Measurements from ENCODE around the gene EHBP1L1.

EHBP1L1 gene

DNA sequence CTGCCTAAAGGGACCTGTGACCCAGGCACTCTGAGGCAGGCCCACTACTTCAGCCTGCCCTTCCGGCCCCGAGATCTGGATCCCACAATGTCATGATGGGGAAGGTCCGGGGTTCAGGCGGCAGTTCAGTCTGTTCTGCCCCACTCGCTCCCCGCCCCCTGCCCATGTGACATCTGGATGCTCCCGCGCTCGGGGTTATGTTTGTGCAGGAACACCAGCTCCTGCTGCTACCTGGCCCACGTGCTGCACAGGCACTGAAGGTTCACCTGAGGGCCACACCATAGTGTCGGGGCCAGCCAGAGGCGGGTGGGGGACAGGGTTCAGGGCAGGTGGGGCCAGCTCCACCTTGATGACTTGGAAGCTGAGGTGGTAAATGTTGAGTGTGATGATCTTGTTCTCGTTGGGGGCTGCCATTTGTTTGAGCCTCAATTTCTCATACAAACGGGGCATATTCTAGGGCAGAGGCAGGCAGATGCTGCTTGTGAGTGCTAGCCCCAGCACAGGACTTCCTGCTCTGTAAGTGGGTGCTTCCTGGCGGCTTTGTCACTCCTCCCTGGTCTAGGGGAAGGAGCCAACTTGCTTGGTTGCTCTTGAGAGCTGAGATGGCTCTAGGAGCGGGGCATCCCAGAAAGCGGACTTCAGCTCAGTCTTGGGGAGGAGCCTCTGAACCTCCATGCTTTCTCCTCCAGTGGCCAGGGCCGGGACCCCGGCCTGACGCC, 57.7 kb downstream of the EHBP1L1 start:
- DNase-seq (no peak), ATAC-seq (ENCODE audit: insufficient read depth, low read depth) (no peak)
- peaks cover 19% of the 10 kb centered on the region for H4K20me1 ChIP-seq (ENCODE audit: insufficient read depth, low read length)
- H3K4me3 ChIP-seq (ENCODE audit: low read depth in 1 of 2, low read length in 2 of 2) = no peak overlapping the region
- H3K27ac ChIP-seq (ENCODE audit: low read length) = no peak overlapping the region
- peaks cover 5% of the 10 kb centered on the region for H3K79me2 ChIP-seq (ENCODE audit: insufficient read depth, low read length)
- no peak overlapping the region for H3K4me2 ChIP-seq (ENCODE audit: insufficient read depth, low read length)
- H3K9ac ChIP-seq (ENCODE audit: low read depth, low read length) = no peak overlapping the region
- H3K36me3 ChIP-seq (ENCODE audit: insufficient read depth, low read length) = peaks cover 82% of the 10 kb centered on the region
- H2AFZ ChIP-seq (ENCODE audit: low read depth, low read length) = no peak overlapping the region
- peaks cover 24% of the 10 kb centered on the region for H3K4me1 ChIP-seq (ENCODE audit: insufficient read depth, low read length)
- no peaks in the 10 kb centered on the region for H3K9me3 ChIP-seq (ENCODE audit: insufficient read depth, low read length, severe bottlenecking)
- TF ChIP-seq CTCF (IDR thresholded peaks at IDR 0.05; ENCODE audit: borderline replicate concordance, extremely low read depth, low read length, poor library complexity, severe bottlenecking) = no peak
- TF ChIP-seq EZH2 (IDR thresholded peaks at IDR 0.05; ENCODE audit: borderline replicate concordance, low read depth, low read length, severe bottlenecking) = no peak
- H3K27me3 ChIP-seq (ENCODE audit: insufficient read depth, low read length, poor library complexity) = no peaks in the 10 kb centered on the region

GRCh38 chr11:65634109-65634436, 58.2 kb downstream of the EHBP1L1 start:
- Histone ChIP-seq H3K4me1 (ENCODE audit: insufficient read depth, low read length) (peaks cover 30% of the 10 kb centered on the region), H3K4me2 (ENCODE audit: insufficient read depth, low read length) (no peak overlapping the region), H3K4me3 (ENCODE audit: low read depth in 1 of 2, low read length in 2 of 2) (no peak overlapping the region), H2AFZ (ENCODE audit: low read depth, low read length) (no peak overlapping the region), H3K9ac (ENCODE audit: low read depth, low read length) (no peak overlapping the region), H3K79me2 (ENCODE audit: insufficient read depth, low read length) (peaks cover 8% of the 10 kb centered on the region), H3K27ac (ENCODE audit: low read length) (no peak overlapping the region), H3K27me3 (ENCODE audit: insufficient read depth, low read length, poor library complexity) (no peaks in the 10 kb centered on the region), H4K20me1 (ENCODE audit: insufficient read depth, low read length) (peaks cover 19% of the 10 kb centered on the region), H3K36me3 (ENCODE audit: insufficient read depth, low read length) (peaks cover 77% of the 10 kb centered on the region), H3K9me3 (ENCODE audit: insufficient read depth, low read length, severe bottlenecking) (no peaks in the 10 kb centered on the region)
- ATAC-seq (ENCODE audit: insufficient read depth, low read depth) (no peak), DNase-seq (no peak)
- TF ChIP-seq EZH2 (IDR thresholded peaks at IDR 0.05; ENCODE audit: borderline replicate concordance, low read depth, low read length, severe bottlenecking) = no peak
- TF ChIP-seq CTCF (IDR thresholded peaks at IDR 0.05; ENCODE audit: borderline replicate concordance, extremely low read depth, low read length, poor library complexity, severe bottlenecking) = no peak

GRCh38 chr11:65634440-65634839, 58.6 kb downstream of the EHBP1L1 start:
- ATAC-seq (ENCODE audit: insufficient read depth, low read depth) = no peak
- Histone ChIP-seq H4K20me1 (ENCODE audit: insufficient read depth, low read length) (peaks cover 19% of the 10 kb centered on the region), H3K4me1 (ENCODE audit: insufficient read depth, low read length) (peaks cover 33% of the 10 kb centered on the region), H3K79me2 (ENCODE audit: insufficient read depth, low read length) (peaks cover 8% of the 10 kb centered on the region), H2AFZ (ENCODE audit: low read depth, low read length) (no peak overlapping the region), H3K9me3 (ENCODE audit: insufficient read depth, low read length, severe bottlenecking) (no peaks in the 10 kb centered on the region), H3K27ac (ENCODE audit: low read length) (no peak overlapping the region), H3K36me3 (ENCODE audit: insufficient read depth, low read length) (peaks cover 73% of the 10 kb centered on the region), H3K27me3 (ENCODE audit: insufficient read depth, low read length, poor library complexity) (no peaks in the 10 kb centered on the region), H3K4me3 (ENCODE audit: low read depth in 1 of 2, low read length in 2 of 2) (no peak overlapping the region), H3K4me2 (ENCODE audit: insufficient read depth, low read length) (no peak overlapping the region), H3K9ac (ENCODE audit: low read depth, low read length) (no peak overlapping the region)
- DNase-seq = no peak
- TF ChIP-seq CTCF (IDR thresholded peaks at IDR 0.05; ENCODE audit: borderline replicate concordance, extremely low read depth, low read length, poor library complexity, severe bottlenecking) (no peak), EZH2 (IDR thresholded peaks at IDR 0.05; ENCODE audit: borderline replicate concordance, low read depth, low read length, severe bottlenecking) (no peak)

Measured in DND-41 (cell line).